DMS53 treated with DMSO at 0.1 percent for 48 hours (cell line): ENCODE results near the gene LRRC2.
"Not testable (repeated sequence)": the region's sequence is repeated elsewhere in the genome, so short reads cannot be mapped to it uniquely, and the experiment has no call there.

ENCODE experiments used
- DNase-seq: peaks from one replicate; lab custom pipeline; 2025; ENCODE audit not compliant: unreplicated experiment; lab: John Stamatoyannopoulos, UW

The LRRC2 gene

GRCh38 chr3:46536758-46537157, 29.3 kb downstream of the LRRC2 start:
- no peak for DNase-seq

GRCh38 chr3:46535746-46536145, 30.4 kb downstream of the LRRC2 start:
- DNase-seq, result no peak

- DNase-seq, result no peak
Measured at GRCh38 chr3:46533091-46533490, 33.0 kb downstream of the LRRC2 start.

GRCh38 chr3:46527239-46527638, 38.9 kb downstream of the LRRC2 start:
- DNase-seq, result no peak

GRCh38 chr3:46524832-46525231, 41.3 kb downstream of the LRRC2 start:
- DNase-seq, result no peak

GRCh38 chr3:46524008-46524407, 42.1 kb downstream of the LRRC2 start:
- DNase-seq, result no peak

- no peak for DNase-seq
Measured at GRCh38 chr3:46523556-46523955, 42.5 kb downstream of the LRRC2 start.

GRCh38 chr3:46522201-46522600, 43.9 kb downstream of the LRRC2 start:
- not testable (repeated sequence) for DNase-seq

GRCh38 chr3:46521096-46521495, 45.0 kb downstream of the LRRC2 start:
- no peak for DNase-seq

GRCh38 chr3:46520531-46520930, 45.6 kb downstream of the LRRC2 start:
- DNase-seq, result no peak

GRCh38 chr3:46519952-46520351, 46.1 kb downstream of the LRRC2 start:
- DNase-seq, result no peak

- no peak for DNase-seq
Measured at GRCh38 chr3:46517784-46518181, 48.3 kb downstream of the LRRC2 start.

GRCh38 chr3:46517016-46517783, 48.9 kb downstream of the LRRC2 start:
- DNase-seq, result no peak

- DNase-seq, result no peak
Measured at GRCh38 chr3:46516521-46516920, 49.6 kb downstream of the LRRC2 start.

GRCh38 chr3:46512191-46512749, 53.8 kb downstream of the LRRC2 start:
- DNase-seq, result no peak

- DNase-seq, result no peak
Measured at GRCh38 chr3:46509661-46510187, 56.4 kb downstream of the LRRC2 start.

- no peak for DNase-seq
Measured at GRCh38 chr3:46508850-46509591, 57.1 kb downstream of the LRRC2 start.

- DNase-seq, result no peak
Measured at GRCh38 chr3:46506526-46506925, 59.6 kb downstream of the LRRC2 start.

GRCh38 chr3:46505953-46506352, 60.1 kb downstream of the LRRC2 start:
- DNase-seq, result no peak

GRCh38 chr3:46504789-46505188, 61.3 kb downstream of the LRRC2 start:
- DNase-seq, result no peak

GRCh38 chr3:46503200-46503874, 62.8 kb downstream of the LRRC2 start:
- no peak for DNase-seq
